Measurements from ENCODE around the gene PEDS1. TPM values are rescaled to one million over a fixed set of nuclear protein-coding genes. Genes with fewer than 3 reads are reported as not detected.

PEDS1 gene
- total RNA-seq (2022; extraction: Qiagen RNA extraction) = 47.6 to 56.1 TPM (median 54.9 TPM) in 5 replicates

DNA sequence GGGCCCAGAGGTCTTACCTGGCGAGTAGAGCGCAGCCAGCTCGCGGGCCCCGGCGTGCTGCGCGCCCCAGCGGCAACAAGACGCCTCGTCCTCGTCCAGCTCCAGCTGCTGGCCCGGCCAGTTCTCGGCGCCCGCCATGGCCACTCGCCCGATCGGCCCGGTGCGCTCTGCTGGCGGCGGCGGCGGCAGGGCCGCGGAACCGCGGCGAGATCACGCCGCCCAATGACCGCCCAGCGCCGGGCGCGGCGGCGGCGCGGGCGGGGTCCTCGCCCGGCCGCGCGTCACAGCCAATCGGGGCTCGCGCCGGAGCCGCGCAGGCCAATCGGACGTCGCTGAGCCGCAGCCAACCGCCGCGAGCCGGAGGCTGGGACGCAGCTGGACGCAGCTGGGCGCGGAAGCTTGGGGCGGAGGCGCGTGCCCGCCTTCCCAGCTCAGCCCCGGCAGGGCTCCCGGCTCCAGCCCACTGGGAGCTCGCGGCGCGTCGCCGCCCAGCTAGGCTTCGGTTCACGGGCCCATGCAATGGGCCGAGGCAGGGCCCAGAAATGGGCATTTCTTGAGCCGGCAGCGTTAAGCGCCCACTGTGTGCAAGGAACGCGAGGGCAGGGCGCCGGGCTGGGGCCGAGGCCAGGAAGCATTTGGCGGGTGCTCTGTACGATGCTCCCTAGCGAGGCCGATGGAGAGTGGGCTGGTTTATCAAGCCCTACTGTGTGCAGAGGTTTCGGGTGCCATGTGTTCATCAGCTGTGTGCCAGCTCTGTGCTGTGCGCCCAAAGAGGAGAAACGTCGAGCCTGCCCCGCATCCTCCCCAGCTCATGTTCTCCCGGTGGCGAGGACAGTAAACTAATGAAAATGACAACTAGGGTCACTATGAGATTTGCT is at the start of gene PEDS1:
TSS of gene PEDS1 (minus strand) at position 224 of the 878 bp plus-strand sequence. CDS start at position 138, 86 bp downstream.

DNA sequence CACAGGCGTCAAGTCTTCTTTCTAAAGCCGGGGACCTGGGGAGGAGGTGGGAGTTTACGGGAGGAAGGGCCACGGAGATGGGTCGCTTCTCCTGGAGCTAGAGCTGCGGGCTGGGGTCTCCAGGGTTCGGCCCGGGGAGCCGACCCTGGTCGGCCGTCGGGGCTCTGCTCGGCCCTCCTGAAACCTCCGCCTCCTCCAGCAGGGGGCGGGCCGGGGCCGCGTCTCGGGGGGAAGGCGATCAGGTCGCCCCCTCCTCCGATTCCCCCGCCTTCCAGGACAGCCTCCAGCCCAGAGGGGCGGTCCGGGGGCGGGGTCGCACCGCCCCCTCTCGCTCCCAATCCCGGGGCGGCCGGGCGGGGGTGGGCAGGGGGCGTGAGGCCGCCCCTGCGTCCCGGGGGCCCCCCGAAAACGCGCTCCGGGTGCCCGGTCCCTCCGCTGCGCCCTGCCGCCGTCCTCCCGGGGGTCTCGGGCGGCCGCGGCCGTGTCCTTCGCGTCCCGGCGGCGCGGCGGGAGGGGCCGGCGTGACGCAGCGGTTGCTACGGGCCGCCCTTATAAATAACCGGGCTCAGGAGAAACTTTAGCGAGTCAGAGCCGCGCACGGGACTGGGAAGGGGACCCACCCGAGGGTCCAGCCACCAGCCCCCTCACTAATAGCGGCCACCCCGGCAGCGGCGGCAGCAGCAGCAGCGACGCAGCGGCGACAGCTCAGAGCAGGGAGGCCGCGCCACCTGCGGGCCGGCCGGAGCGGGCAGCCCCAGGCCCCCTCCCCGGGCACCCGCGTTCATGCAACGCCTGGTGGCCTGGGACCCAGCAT is 36.9 kb upstream of the PEDS1 start, which contains the start of gene CEBPB:
TSS of gene CEBPB (plus strand) at position 580 of the 814 bp plus-strand sequence. CDS start at position 784, 204 bp downstream.

DNA sequence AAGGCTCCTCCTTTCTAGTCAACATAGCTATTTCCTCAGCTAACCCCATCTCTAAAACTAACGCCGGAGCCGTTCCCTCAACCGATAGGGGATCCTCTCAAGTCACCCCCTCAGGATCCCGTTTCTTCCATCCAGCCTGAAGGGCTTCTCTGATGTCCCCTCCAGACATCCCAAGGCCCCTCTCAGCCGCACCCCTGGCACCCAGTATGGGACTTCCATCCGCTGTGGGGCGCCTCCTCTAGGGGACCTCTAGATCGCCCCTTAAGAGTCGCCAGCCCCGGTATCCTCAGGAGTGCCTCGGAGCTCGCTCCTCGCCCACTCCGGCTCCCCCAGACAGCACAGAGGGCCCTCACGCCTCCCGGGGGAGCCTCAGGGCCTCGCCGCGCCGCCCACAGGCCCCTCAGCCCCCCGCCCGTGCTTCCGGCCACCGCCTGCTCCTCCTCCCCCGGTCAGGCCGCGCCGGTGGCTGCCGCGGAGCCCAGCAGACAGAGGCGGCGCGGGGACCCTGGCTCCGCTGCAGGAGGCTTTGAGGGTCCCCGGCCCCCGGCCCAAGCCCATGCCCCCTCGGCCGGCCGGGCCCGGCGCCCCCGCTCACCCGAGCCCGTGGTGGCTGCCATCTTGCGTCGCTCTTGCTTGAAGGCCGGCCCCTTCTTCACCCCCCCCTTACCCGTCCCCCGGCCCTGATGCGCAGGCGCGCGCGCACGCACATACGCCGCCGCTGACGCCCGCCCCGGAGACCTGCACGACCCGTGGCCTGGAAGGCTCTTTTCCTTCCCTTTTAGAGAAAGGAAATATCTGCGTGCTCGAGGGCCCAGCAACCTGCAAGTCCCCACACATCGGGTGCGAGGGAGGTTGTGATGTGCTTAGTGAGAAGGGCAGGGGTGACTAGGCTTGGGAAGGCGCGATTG is 40.8 kb downstream of the PEDS1 start, which contains the start of gene UBE2V1:
TSS of gene UBE2V1 (minus strand) at position 639 of the 908 bp plus-strand sequence. CDS start at position 617, 22 bp downstream.

Other genes with a start within 250 kb of the PEDS1 start
- gene SPATA2, start 238.2 kb downstream of the PEDS1 start, total RNA-seq (2022; extraction: Qiagen RNA extraction) = 6.8 to 8.7 TPM (median 7.8 TPM) in 5 replicates
- 50.4 to 64.2 TPM (median 60.3 TPM) in 5 replicates for gene RNF114, start 217.3 kb downstream of the PEDS1 start, total RNA-seq (2022; extraction: Qiagen RNA extraction)
- gene SNAI1, start 170.7 kb downstream of the PEDS1 start, total RNA-seq (2022; extraction: Qiagen RNA extraction) = 8.0 to 12.1 TPM (median 11.7 TPM) in 5 replicates
- gene UBE2V1, start 40.6 kb downstream of the PEDS1 start, total RNA-seq (2022; extraction: Qiagen RNA extraction) = 101 to 145 TPM (median 107 TPM) in 5 replicates
- gene CEBPB, start 37.1 kb upstream of the PEDS1 start, total RNA-seq (2022; extraction: Qiagen RNA extraction) = 153 to 345 TPM (median 302 TPM) in 5 replicates